Measurements from ENCODE around the gene SLC15A5. TPM values are rescaled to one million over a fixed set of nuclear protein-coding genes. Genes with fewer than 3 reads are reported as not detected.

The SLC15A5 gene
- total RNA-seq, 4 donors from 2014 or later: not detected

DNA sequence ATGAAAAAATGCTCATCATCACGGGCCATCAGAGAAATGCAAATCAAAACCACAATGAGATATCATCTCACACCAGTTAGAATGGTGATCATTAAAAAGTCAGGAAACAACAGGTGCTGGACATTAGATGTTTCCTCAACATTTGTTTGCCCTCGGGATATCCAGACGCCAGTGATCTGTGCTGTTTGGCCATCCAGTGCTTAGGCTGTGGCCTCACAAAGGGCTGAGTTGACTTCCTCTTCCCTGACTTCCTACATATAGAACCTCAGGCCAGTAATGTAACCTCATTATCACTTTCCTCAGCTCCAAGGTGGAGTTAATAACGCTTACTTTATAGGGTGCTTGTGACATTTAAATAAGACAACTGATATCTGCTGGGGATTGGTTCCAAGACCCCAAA is 51.8 kb downstream of the SLC15A5 start:
- no peaks in the 10 kb centered on the region for H3K27me3 ChIP-seq
- 71% methylated on average over 4 of the region's 4 CpGs for WGBS

DNA sequence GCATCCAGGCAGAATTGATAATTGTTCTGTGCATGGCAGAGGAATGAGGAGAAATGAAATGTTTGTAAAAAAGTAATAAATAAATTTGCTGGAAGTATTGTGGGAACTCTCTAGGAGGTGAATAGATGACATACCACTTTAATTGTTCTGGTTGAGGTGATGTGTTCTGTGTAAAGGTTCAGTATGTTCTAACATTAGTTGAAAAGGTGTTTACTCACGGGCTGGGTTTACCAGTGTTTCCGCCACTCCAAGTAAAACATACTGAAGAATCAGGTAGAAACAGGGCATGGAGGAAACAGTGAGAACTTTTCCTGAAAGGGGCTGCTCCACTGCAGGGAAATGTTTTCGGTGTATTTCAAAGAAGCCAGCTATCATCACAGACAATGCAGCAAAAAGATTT is 53.3 kb downstream of the SLC15A5 start:
- H3K4me1 ChIP-seq: no peaks in the 10 kb centered on the region
- 92% methylated on average over 3 of the region's 3 CpGs for WGBS
- DNase-seq (ENCODE audit: low spot score in 2 of 2): no peak
- no peak overlapping the region for H3K27ac ChIP-seq
- H3K9me3 ChIP-seq: no peaks in the 10 kb centered on the region
- no peaks in the 10 kb centered on the region for H3K27me3 ChIP-seq
- no peak overlapping the region for H3K4me3 ChIP-seq
- H3K36me3 ChIP-seq: no peaks in the 10 kb centered on the region
- TF ChIP-seq POLR2AphosphoS5 (IDR thresholded peaks at IDR 0.05): no peak
- TF ChIP-seq, protein P1, sequence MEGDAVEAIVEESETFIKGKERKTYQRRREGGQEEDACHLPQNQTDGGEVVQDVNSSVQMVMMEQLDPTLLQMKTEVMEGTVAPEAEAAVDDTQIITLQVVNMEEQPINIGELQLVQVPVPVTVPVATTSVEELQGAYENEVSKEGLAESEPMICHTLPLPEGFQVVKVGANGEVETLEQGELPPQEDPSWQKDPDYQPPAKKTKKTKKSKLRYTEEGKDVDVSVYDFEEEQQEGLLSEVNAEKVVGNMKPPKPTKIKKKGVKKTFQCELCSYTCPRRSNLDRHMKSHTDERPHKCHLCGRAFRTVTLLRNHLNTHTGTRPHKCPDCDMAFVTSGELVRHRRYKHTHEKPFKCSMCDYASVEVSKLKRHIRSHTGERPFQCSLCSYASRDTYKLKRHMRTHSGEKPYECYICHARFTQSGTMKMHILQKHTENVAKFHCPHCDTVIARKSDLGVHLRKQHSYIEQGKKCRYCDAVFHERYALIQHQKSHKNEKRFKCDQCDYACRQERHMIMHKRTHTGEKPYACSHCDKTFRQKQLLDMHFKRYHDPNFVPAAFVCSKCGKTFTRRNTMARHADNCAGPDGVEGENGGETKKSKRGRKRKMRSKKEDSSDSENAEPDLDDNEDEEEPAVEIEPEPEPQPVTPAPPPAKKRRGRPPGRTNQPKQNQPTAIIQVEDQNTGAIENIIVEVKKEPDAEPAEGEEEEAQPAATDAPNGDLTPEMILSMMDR (IDR thresholded peaks at IDR 0.05): no peak
- no peak for TF ChIP-seq POLR2A (IDR thresholded peaks at IDR 0.05)
- TF ChIP-seq EP300 (IDR thresholded peaks at IDR 0.05): no peak

More for the DNA sequence above, 51.8 kb downstream of the SLC15A5 start:
- TF ChIP-seq POLR2A (IDR thresholded peaks at IDR 0.05) (no peak), POLR2AphosphoS5 (IDR thresholded peaks at IDR 0.05) (no peak), EP300 (IDR thresholded peaks at IDR 0.05) (no peak)
- TF ChIP-seq, protein P1 (IDR thresholded peaks at IDR 0.05): no peak
- no peaks in the 10 kb centered on the region for H3K4me1 ChIP-seq
- no peaks in the 10 kb centered on the region for H3K36me3 ChIP-seq
- no peaks in the 10 kb centered on the region for H3K9me3 ChIP-seq
- no peak for DNase-seq (ENCODE audit: low spot score in 2 of 2)
- no peak overlapping the region for H3K27ac ChIP-seq
- no peak overlapping the region for H3K4me3 ChIP-seq

DNA sequence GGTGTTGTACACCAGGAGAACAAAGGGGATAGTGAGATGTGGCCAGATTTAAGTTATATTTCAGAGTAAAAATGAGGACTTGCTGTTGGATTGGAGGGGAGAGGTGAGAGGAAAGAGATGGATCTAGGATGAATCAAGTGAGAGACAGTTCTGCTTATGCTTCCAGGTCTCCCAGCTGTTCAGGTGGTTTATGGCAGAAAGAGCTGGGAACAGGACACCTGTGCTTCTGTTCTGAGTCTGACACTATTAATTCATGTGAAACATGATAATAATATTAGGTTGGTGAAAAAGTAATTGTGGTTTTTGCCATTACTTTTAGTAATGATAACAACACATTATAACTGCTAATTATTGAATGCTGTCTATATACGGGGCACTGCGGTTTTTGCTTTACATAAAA is 55.7 kb downstream of the SLC15A5 start:
- TF ChIP-seq EP300 (IDR thresholded peaks at IDR 0.05): no peak
- no peak for TF ChIP-seq POLR2AphosphoS5 (IDR thresholded peaks at IDR 0.05)
- TF ChIP-seq, protein P1 (IDR thresholded peaks at IDR 0.05): no peak
- H3K4me3 ChIP-seq: no peak overlapping the region
- WGBS: 95% methylated on average over 2 of the region's 2 CpGs

DNA sequence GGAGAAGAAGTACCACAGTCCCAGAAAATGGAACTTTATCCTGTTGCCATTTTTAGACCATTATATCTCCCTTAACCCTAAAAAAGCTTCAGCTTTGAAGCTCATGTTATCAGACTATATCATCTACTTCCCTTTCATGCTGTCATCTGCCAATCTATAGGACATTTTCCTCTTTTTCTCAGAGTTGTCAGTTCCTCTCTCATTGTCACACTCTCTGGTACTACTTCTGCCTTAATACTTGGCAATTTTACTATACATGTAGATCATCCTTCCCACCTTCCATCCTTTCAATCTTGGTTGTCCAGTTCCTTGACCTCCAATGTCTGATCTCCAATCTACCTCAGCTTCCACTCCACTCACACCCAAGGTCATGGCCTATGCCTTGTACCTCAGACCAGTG is 57.4 kb downstream of the SLC15A5 start:
- TF ChIP-seq POLR2A (IDR thresholded peaks at IDR 0.05) (no peak), EP300 (IDR thresholded peaks at IDR 0.05) (no peak), POLR2AphosphoS5 (IDR thresholded peaks at IDR 0.05) (no peak)
- TF ChIP-seq, protein P1 (IDR thresholded peaks at IDR 0.05): no peak
- H3K27ac ChIP-seq: no peak overlapping the region
- DNase-seq (ENCODE audit: low spot score in 2 of 2): no peak
- no peak overlapping the region for H3K4me3 ChIP-seq
- H3K4me1 ChIP-seq: no peaks in the 10 kb centered on the region
- no peaks in the 10 kb centered on the region for H3K36me3 ChIP-seq
- no peaks in the 10 kb centered on the region for H3K9me3 ChIP-seq
- no peaks in the 10 kb centered on the region for H3K27me3 ChIP-seq

More for the DNA sequence above, 55.7 kb downstream of the SLC15A5 start:
- H3K27me3 ChIP-seq: no peaks in the 10 kb centered on the region
- H3K4me1 ChIP-seq: no peaks in the 10 kb centered on the region
- no peak for DNase-seq (ENCODE audit: low spot score in 2 of 2)
- H3K9me3 ChIP-seq: no peaks in the 10 kb centered on the region
- no peak overlapping the region for H3K27ac ChIP-seq
- H3K36me3 ChIP-seq: no peaks in the 10 kb centered on the region

DNA sequence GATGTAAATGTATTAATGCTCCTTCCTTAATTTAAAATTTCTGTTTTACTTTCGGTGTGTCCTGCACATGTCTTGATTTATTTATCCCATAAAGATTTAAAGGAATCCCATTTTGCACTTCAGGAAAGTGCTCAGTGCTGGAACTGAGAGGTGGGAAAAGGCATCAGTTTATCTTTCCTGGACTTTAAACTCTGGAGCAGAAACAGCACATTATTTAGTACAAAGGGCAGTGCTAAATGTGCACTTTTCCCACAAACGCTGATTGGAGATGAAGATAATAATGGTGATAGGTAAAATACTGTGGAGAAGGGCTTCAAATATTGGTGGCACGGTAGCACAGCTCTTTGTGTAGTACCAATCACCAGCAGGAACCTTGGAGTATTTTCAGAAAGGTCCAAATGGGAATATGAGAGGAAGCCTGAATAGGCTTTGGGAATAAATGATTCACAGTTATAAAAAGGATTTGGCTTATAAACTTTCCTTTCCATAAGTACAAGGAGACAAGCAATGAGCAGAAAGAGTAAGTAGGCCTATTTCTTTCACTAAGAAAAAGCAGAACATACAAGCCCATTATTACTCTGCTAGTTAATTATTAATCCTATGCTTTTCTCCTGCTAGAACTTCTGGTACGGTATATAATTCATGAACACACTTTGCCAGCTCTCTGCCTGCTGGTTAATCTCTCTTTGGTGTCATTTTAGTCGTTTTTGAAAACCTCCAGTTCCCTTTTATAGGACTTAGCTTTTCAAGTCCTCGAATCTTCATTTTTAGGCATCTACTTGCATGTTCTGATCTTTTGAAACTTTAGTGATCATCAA is 58.3 kb downstream of the SLC15A5 start:
- Histone ChIP-seq H3K9me3 (no peaks in the 10 kb centered on the region), H3K4me3 (no peak overlapping the region), H3K36me3 (no peaks in the 10 kb centered on the region), H3K27me3 (no peaks in the 10 kb centered on the region), H3K27ac (no peak overlapping the region), H3K4me1 (no peaks in the 10 kb centered on the region)
- DNase-seq (ENCODE audit: low spot score in 2 of 2): no peak
- no peak for TF ChIP-seq EP300 (IDR thresholded peaks at IDR 0.05)
- TF ChIP-seq, protein P1 (IDR thresholded peaks at IDR 0.05): no peak
- TF ChIP-seq POLR2A (IDR thresholded peaks at IDR 0.05): no peak
- no peak for TF ChIP-seq POLR2AphosphoS5 (IDR thresholded peaks at IDR 0.05)
- WGBS: 74% methylated on average over 6 of the region's 6 CpGs

Measured in suprapubic skin (tissue), 4 donors.